Nephron (organoid): ENCODE measurements around the gene C22orf23.
"Not testable (repeated sequence)": the region's sequence is repeated elsewhere in the genome, so short reads cannot be mapped to it uniquely, and the experiment has no call there.

Experiments
- H3K27ac Mint-ChIP-seq, 3 experiments: 2 replicates each; pipeline ENCODE4 v1.8.0; 2020; ENCODE audit warnings: mixed read lengths in 3 of 3, mild to moderate bottlenecking in 2 of 3, moderate library complexity in 1 of 3
- H3K27me3 Mint-ChIP-seq: 2 replicates; pipeline ENCODE4 v1.8.0; 2021; ENCODE audit warnings: low read depth, mild to moderate bottlenecking, moderate library complexity, mixed read lengths
- H3K36me3 Mint-ChIP-seq: 2 replicates; pipeline ENCODE4 v1.8.0; 2020; ENCODE audit warnings: low read depth, mixed read lengths
- H3K4me1 Mint-ChIP-seq: 2 replicates; pipeline ENCODE4 v1.8.0; 2020; ENCODE audit warnings: mixed read lengths
- H3K4me3 Mint-ChIP-seq, 3 experiments: 2 replicates each; pipeline ENCODE4 v1.8.0; 2020; ENCODE audit warnings: mild to moderate bottlenecking in 3 of 3, mixed read lengths in 3 of 3, moderate library complexity in 2 of 3
- H3K9me3 Mint-ChIP-seq: 2 replicates; pipeline ENCODE4 v1.8.0; 2020; ENCODE audit warnings: mixed read lengths
- CTCF ChIP-seq, 3 experiments: fragments of 200-600 bp; sonication (generic); IDR thresholded peaks; one replicate each; pipeline ENCODE4 v1.5.0; 2021; ENCODE audit warnings: antibody characterized with exemption in 3 of 3; ENCODE audit not compliant: unreplicated experiment in 3 of 3

C22orf23 gene

DNA sequence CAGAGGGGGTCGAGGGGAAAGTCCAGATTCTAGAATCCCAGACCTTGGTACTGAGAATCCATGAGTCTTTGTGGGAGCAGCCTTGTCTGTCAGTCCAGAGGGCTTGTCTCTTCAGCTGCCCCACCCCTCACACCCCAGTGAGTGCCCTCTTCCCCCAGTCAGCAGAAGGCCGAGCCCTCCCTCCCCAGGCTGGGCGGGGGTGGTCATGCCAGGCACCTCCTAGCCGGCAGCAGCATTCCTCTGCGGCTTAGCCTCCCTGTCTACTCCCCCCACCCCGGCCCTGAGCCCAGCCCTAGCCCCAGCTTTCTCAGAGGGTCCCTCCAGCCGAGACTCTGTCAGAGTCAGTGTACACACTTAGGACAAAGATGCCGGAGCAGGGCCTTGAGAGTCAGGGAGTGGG lies 26.4 kb upstream of the C22orf23 start:
- Mint-ChIP-seq H3K27ac (no peak overlapping the region), H3K4me3 (no peak overlapping the region), H3K4me1 (peaks cover 13% of the 10 kb centered on the region), H3K27me3 (peaks cover 39% of the 10 kb centered on the region), H3K36me3 (peaks cover 3% of the 10 kb centered on the region), H3K9me3 (no peaks in the 10 kb centered on the region)
- no peak for TF ChIP-seq CTCF (IDR thresholded peaks at IDR 0.05; ENCODE audit: unreplicated experiment in 3 of 3)

DNA sequence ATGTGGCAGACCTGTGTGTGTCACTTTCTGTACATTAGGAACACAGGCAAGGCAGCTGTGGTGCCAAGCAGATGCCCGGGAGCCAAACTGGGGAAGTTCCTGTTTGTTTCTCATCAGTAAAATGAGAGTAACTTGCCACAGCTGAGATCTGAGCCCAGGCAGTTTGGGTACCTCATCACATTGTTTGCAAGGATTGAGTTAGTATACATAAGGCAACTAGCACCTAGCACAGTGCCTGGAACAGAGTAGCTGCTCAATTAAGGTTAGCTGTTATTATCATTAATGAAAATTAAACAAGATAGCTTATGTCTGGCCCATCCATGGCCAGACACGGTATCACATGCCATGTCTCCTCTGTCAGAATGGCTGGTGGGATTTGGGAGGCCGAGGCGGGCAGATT lies 23.1 kb upstream of the C22orf23 start:
- Mint-ChIP-seq H3K4me3 (no peak overlapping the region), H3K36me3 (peaks cover 5% of the 10 kb centered on the region), H3K9me3 (no peaks in the 10 kb centered on the region), H3K4me1 (peaks cover 26% of the 10 kb centered on the region), H3K27me3 (peaks cover 14% of the 10 kb centered on the region), H3K27ac (no peak overlapping the region)
- TF ChIP-seq CTCF (IDR thresholded peaks at IDR 0.05; ENCODE audit: unreplicated experiment in 3 of 3) = no peak

GRCh38 chr22:37976022-37976421 lies 22.6 kb upstream of the C22orf23 start:
- not testable (repeated sequence) for H3K36me3 Mint-ChIP-seq, H3K27ac Mint-ChIP-seq, H3K4me3 Mint-ChIP-seq, H3K9me3 Mint-ChIP-seq, H3K27me3 Mint-ChIP-seq
- H3K4me1 Mint-ChIP-seq = peaks cover 31% of the 10 kb centered on the region

- Mint-ChIP-seq H3K36me3 (peaks cover 5% of the 10 kb centered on the region), H3K4me3 (no peak overlapping the region), H3K4me1 (peaks cover 32% of the 10 kb centered on the region), H3K27ac (peak overlapping the region in 2 of 3 experiments; percentile 37 to 80), H3K9me3 (no peaks in the 10 kb centered on the region), H3K27me3 (no peaks in the 10 kb centered on the region)
- TF ChIP-seq CTCF (IDR thresholded peaks at IDR 0.05; ENCODE audit: unreplicated experiment in 3 of 3) = no peak
Measured at GRCh38 chr22:37975153-37975552, 21.8 kb upstream of the C22orf23 start.

DNA sequence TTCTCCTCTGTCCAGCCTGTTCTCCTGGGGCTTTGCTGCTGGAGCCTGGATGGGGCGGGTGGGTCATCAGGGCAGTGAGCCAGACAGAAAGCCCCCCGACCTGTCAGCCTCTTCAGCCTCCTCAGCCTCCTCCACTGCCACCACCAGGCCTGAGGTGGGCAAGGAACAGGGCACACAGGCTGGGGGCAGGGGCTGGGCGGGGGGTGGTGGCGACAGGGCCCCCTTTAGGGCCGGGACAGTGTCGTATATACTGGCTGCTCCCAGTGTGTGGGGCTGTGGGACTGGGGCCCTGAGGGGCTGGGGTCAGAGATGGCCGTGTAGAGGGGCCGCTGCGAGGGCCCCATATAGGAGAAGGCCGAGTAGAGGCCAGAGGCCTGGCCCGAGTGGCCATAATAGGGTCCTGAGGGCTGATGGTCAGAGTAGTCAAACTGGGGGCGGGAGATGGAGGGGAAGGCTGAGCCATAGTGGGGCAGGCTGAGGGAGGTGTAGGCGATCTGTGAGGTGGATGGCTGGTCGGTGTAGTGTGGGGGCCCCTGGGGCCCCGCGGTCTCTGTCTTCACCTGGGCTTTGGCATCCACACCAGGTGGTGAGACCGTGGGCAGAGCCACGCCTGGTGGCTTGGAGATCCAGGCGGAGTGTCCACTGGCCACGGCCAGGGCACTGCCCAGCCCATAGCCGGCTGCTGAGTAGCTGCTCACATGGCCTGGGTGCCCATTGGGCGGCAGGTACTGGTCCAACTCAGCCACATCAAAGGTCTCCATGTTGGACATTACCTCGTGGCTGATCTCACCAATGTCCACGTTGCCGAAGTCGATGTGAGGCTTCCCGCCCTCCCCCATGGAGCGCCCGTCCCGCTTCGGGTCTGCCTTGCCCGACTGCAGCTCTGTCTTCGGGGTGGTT lies 20.1 kb upstream of the C22orf23 start:
- Mint-ChIP-seq H3K9me3 (no peaks in the 10 kb centered on the region), H3K27me3 (no peaks in the 10 kb centered on the region), H3K4me1 (peaks cover 32% of the 10 kb centered on the region), H3K36me3 (peaks cover 16% of the 10 kb centered on the region), H3K4me3 (no peak overlapping the region), H3K27ac (no peak overlapping the region)
- TF ChIP-seq CTCF (IDR thresholded peaks at IDR 0.05; ENCODE audit: unreplicated experiment in 3 of 3) = no peak

GRCh38 chr22:37972527-37972926 lies 19.1 kb upstream of the C22orf23 start:
- peak overlapping the region in 1 of 3 experiments; percentile 9 for H3K4me3 Mint-ChIP-seq

More at GRCh38 chr22:37972527-37972926, 19.1 kb upstream of the C22orf23 start:
- Mint-ChIP-seq H3K36me3 (peaks cover 23% of the 10 kb centered on the region), H3K4me1 (peaks cover 35% of the 10 kb centered on the region), H3K9me3 (no peaks in the 10 kb centered on the region), H3K27ac (peak overlapping the region; percentile 35 to 64 (median 62)), H3K27me3 (no peaks in the 10 kb centered on the region)
- TF ChIP-seq CTCF (IDR thresholded peaks at IDR 0.05; ENCODE audit: unreplicated experiment in 3 of 3) = no peak
